Fibroblast of lung (primary cell): ENCODE data around the gene MCRIP2. TPM values are rescaled to one million over a fixed set of nuclear protein-coding genes. Genes with fewer than 3 reads are reported as not detected.

ENCODE experiments used
- DNase-seq, 2 donors: peaks; one replicate each; pipeline versions ENCODE4 v3.0.0 to v3.0.0-alpha.2; 2010; ENCODE audit warnings: low read depth in 2 of 2
- H2AFZ ChIP-seq: 2 replicates; pipeline ENCODE4 v1.5.1; 2012; ENCODE audit warnings: low read length, control low read depth, inconsistent platforms
- H3K27ac ChIP-seq: 2 replicates; pipeline ENCODE4 v1.5.1; 2011; ENCODE audit warnings: low read length, control low read depth; ENCODE audit not compliant: insufficient read depth
- H3K27me3 ChIP-seq: 2 replicates; pipeline ENCODE4 v1.5.1; 2011; ENCODE audit warnings: mild to moderate bottlenecking, low read length; ENCODE audit not compliant: control insufficient read depth, insufficient read depth
- H3K36me3 ChIP-seq: 2 replicates; pipeline ENCODE4 v1.5.1; 2011; ENCODE audit warnings: low read length; ENCODE audit not compliant: control insufficient read depth, insufficient read depth
- H3K4me1 ChIP-seq: 2 replicates; pipeline ENCODE4 v1.5.1; 2011; ENCODE audit warnings: low read length; ENCODE audit not compliant: control insufficient read depth, insufficient read depth; ENCODE audit errors: extremely low read depth
- H3K4me2 ChIP-seq: 2 replicates; pipeline ENCODE4 v1.5.1; 2011; ENCODE audit warnings: low read length, control low read depth; ENCODE audit not compliant: insufficient read depth; ENCODE audit errors: extremely low read depth
- H3K4me3 ChIP-seq, 4 experiments: fragments of 200-600 bp in 1 of 4; sonication (generic) in 1 of 4; replicated peaks in 1 of 4; 2 replicates each; pipeline ENCODE4 v1.5.1; 2011 to 2016; ENCODE audit warnings: low read length in 4 of 4, low read depth in 3 of 4, mild to moderate bottlenecking in 3 of 4, control low read depth in 2 of 4, inconsistent platforms in 1 of 4, mixed read lengths in 1 of 4; ENCODE audit not compliant: insufficient read depth in 1 of 4; ENCODE audit errors: control extremely low read depth in 1 of 4
- H3K79me2 ChIP-seq: 2 replicates; pipeline ENCODE4 v1.5.1; 2012; ENCODE audit warnings: mild to moderate bottlenecking, low read length, inconsistent platforms; ENCODE audit not compliant: control insufficient read depth, insufficient read depth
- H3K9ac ChIP-seq: 2 replicates; pipeline ENCODE4 v1.5.1; 2011; ENCODE audit warnings: mild to moderate bottlenecking, low read length, control low read depth; ENCODE audit not compliant: insufficient read depth
- H3K9me3 ChIP-seq: 2 replicates; pipeline ENCODE4 v1.5.1; 2012; ENCODE audit warnings: low read depth, low read length; ENCODE audit not compliant: control insufficient read depth, insufficient read depth
- H4K20me1 ChIP-seq: 2 replicates; pipeline ENCODE4 v1.5.1; 2011; ENCODE audit warnings: low read length; ENCODE audit not compliant: control insufficient read depth, insufficient read depth; ENCODE audit errors: extremely low read depth
- EZH2 ChIP-seq: IDR thresholded peaks from 2 replicates; pipeline ENCODE4 v1.5.1; 2012; ENCODE audit warnings: low read length, control low read depth, mild to moderate bottlenecking; ENCODE audit errors: missing control alignments
- polyA plus RNA-seq, 2 donors: library from polyadenylated mRNA; depleted of rRNA in 1 of 2; stranded (reverse) in 1 of 2; unstranded in 1 of 2; fragments of >200 nt; gene quantifications; 2 replicates each; pipeline ENCODE4 v1.2.1, GENCODE V29; 2011 to 2012; ENCODE audit warnings: missing spikeins in 1 of 2
- total RNA-seq: library from RNA; depleted of rRNA; stranded (reverse); fragments of >200 nt; gene quantifications from 2 replicates; pipeline ENCODE4 v1.2.1, GENCODE V29; 2014
- TF ChIP-seq, protein P1 (sequence below), 2 donors: IDR thresholded peaks in 1 of 2; conservative IDR thresholded peaks in 1 of 2; 1 replicate in 1 of 2; 2 replicates in 1 of 2; pipeline ENCODE4 v1.5.1; 2011 to 2012; ENCODE audit warnings: low read length in 2 of 2, control low read depth in 1 of 2, inconsistent platforms in 1 of 2, low read depth in 1 of 2, mild to moderate bottlenecking in 1 of 2

MCRIP2 gene
- total and polyA plus RNA-seq, 2 donors (not counting 1 experiment from before 2014, with no cell fraction given), result 2.8 to 18.0 TPM

DNA sequence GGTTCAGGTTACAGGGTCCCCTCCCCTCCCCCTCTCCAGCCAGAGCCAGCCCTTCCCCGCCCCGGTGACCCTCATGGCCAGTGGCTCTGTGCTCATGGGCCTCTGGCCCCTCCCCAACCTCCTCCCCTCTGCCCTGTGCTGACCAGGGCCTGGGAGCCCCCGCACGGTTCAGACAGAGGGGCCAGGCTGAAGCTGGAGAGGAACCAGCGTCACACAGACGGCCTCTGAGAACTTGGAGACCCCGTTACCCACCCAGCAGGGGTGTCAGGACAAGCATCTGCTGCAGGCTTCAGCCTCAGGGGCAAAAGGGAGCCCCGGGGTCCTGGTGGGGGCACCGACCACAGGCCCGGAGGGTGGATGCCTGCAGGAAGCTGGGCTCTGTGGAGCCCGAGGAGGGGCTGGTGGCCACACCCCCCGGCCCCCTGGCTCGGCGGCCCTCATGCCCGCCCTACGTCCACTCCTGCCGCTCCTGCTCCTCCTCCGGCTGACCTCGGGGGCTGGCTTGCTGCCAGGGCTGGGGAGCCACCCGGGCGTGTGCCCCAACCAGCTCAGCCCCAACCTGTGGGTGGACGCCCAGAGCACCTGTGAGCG, 10.7 kb upstream of the MCRIP2 start, which contains the start of gene WFIKKN1:
Gene WFIKKN1, plus strand, starts transcription at position 171 of the 591 bp plus-strand sequence. Its CDS starts 269 bp downstream, at position 440.
- Histone ChIP-seq H3K4me1 (peaks cover 2% of the 10 kb centered on the region), H3K79me2 (peaks cover 4% of the 10 kb centered on the region), H3K4me3 (no peak within 1 kb of the TSS), H3K9me3 (no peaks in the 10 kb centered on the region), H3K27me3 (no peaks in the 10 kb centered on the region), H3K4me2 (no peak within 1 kb of the TSS), H3K36me3 (peaks cover 17% of the 10 kb centered on the region), H3K9ac (no peak within 1 kb of the TSS), H4K20me1 (no peaks in the 10 kb centered on the region), H3K27ac (no peak within 1 kb of the TSS), H2AFZ (no peak within 1 kb of the TSS)
- no peak for TF ChIP-seq EZH2
- TF ChIP-seq, protein P1, sequence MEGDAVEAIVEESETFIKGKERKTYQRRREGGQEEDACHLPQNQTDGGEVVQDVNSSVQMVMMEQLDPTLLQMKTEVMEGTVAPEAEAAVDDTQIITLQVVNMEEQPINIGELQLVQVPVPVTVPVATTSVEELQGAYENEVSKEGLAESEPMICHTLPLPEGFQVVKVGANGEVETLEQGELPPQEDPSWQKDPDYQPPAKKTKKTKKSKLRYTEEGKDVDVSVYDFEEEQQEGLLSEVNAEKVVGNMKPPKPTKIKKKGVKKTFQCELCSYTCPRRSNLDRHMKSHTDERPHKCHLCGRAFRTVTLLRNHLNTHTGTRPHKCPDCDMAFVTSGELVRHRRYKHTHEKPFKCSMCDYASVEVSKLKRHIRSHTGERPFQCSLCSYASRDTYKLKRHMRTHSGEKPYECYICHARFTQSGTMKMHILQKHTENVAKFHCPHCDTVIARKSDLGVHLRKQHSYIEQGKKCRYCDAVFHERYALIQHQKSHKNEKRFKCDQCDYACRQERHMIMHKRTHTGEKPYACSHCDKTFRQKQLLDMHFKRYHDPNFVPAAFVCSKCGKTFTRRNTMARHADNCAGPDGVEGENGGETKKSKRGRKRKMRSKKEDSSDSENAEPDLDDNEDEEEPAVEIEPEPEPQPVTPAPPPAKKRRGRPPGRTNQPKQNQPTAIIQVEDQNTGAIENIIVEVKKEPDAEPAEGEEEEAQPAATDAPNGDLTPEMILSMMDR (conservative IDR thresholded peaks at IDR 0.05 in 1 of 2, IDR thresholded peaks at IDR 0.05 in 1 of 2; ENCODE audit: low read depth in 1 of 2, low read length in 2 of 2), result no peak
- no peak for DNase-seq

DNA sequence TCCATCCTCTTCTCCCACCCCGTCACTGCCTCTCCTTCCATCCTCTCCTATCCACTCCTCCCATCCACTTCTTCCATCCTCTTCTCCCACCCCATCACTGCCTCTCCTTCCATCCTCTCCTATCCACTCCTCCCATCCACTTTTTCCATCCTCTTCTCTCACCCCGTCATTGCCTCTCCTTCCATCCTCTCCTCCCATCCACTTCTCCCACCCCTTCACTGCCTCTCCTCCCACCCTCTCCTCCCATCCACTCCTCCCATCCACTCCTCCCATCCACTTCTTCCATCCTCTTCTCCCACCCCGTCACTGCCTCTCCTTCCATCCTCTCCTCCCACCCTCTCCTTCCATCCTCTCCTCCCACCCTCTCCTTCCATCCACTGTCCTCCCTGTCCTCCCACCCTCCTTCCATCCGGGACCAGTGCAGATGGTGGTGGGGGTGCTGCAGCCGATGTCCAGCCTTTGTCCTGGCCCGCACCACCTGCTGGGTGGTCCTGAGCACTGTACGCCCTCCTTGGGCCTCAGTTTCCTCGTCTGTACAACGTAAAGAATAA, 9.7 kb upstream of the MCRIP2 start:
- DNase-seq, result no peak
- Histone ChIP-seq H3K36me3 (peaks cover 15% of the 10 kb centered on the region), H3K4me1 (no peaks in the 10 kb centered on the region), H3K4me2 (no peak overlapping the region), H3K27ac (no peak overlapping the region), H3K4me3 (no peak overlapping the region), H3K27me3 (no peaks in the 10 kb centered on the region), H4K20me1 (no peaks in the 10 kb centered on the region), H3K9me3 (no peaks in the 10 kb centered on the region), H3K9ac (no peak overlapping the region), H2AFZ (no peak overlapping the region), H3K79me2 (peaks cover 4% of the 10 kb centered on the region)
- TF ChIP-seq, protein P1 (conservative IDR thresholded peaks at IDR 0.05 in 1 of 2, IDR thresholded peaks at IDR 0.05 in 1 of 2; ENCODE audit: low read depth in 1 of 2, low read length in 2 of 2), result no peak
- no peak for TF ChIP-seq EZH2

DNA sequence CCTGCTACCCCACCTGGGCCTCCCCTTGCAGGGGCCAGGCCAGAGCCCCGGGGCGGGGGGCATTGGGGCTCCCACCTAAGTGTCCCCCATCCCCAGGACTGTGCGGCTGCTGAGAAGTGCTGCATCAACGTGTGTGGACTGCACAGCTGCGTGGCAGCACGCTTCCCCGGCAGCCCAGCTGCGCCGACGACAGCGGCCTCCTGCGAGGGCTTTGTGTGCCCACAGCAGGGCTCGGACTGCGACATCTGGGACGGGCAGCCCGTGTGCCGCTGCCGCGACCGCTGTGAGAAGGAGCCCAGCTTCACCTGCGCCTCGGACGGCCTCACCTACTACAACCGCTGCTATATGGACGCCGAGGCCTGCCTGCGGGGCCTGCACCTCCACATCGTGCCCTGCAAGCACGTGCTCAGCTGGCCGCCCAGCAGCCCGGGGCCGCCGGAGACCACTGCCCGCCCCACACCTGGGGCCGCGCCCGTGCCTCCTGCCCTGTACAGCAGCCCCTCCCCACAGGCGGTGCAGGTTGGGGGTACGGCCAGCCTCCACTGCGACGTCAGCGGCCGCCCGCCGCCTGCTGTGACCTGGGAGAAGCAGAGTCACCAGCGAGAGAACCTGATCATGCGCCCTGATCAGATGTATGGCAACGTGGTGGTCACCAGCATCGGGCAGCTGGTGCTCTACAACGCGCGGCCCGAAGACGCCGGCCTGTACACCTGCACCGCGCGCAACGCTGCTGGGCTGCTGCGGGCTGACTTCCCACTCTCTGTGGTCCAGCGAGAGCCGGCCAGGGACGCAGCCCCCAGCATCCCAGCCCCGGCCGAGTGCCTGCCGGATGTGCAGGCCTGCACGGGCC, 8.9 kb upstream of the MCRIP2 start:
- H2AFZ ChIP-seq, result no peak overlapping the region
- H3K27me3 ChIP-seq, result no peaks in the 10 kb centered on the region
- no peak overlapping the region for H3K27ac ChIP-seq
- H3K4me2 ChIP-seq, result no peak overlapping the region
- H3K79me2 ChIP-seq, result peaks cover 4% of the 10 kb centered on the region
- peaks cover 15% of the 10 kb centered on the region for H3K36me3 ChIP-seq
- H3K4me1 ChIP-seq, result no peaks in the 10 kb centered on the region
- H4K20me1 ChIP-seq, result no peaks in the 10 kb centered on the region
- DNase-seq, result no peak
- no peak overlapping the region for H3K9ac ChIP-seq
- H3K4me3 ChIP-seq, result no peak overlapping the region
- no peak for TF ChIP-seq EZH2
- TF ChIP-seq, protein P1 (conservative IDR thresholded peaks at IDR 0.05 in 1 of 2, IDR thresholded peaks at IDR 0.05 in 1 of 2; ENCODE audit: low read depth in 1 of 2, low read length in 2 of 2), result no peak
- H3K9me3 ChIP-seq, result no peaks in the 10 kb centered on the region
